H9 (cell line): ENCODE measurements around the gene NKIRAS2. TPM values are rescaled to one million over a fixed set of nuclear protein-coding genes. Genes with fewer than 3 reads are reported as not detected.
A peak's percentile ranks its signal among the peaks of the same experiment; 100 is the strongest.

Experiments
- DNase-seq: peaks from one replicate; pipeline ENCODE4 v3.0.0-alpha.2; 2017
- H2AFZ ChIP-seq: one replicate; pipeline ENCODE4 v1.6.1; 2013; ENCODE audit warnings: mild to moderate bottlenecking, low read length, control low read depth, moderate library complexity
- H2AK5ac ChIP-seq: 2 replicates; pipeline ENCODE4 v1.6.1; 2013; ENCODE audit warnings: low read length, control low read depth, mixed read lengths; ENCODE audit not compliant: insufficient read length
- H2BK120ac ChIP-seq: one replicate; pipeline ENCODE4 v1.6.1; 2013; ENCODE audit warnings: low read depth, mild to moderate bottlenecking, low read length, control low read depth, inconsistent platforms; ENCODE audit not compliant: poor library complexity, severe bottlenecking
- H2BK12ac ChIP-seq: 2 replicates; pipeline ENCODE4 v1.6.1; 2013; ENCODE audit warnings: low read length, control low read depth, mixed read lengths, low read depth; ENCODE audit not compliant: insufficient read length
- H2BK15ac ChIP-seq: 2 replicates; pipeline ENCODE4 v1.6.1; 2013; ENCODE audit warnings: low read depth, low read length, control low read depth
- H2BK20ac ChIP-seq: one replicate; pipeline ENCODE4 v1.6.1; 2013; ENCODE audit warnings: low read depth, mild to moderate bottlenecking, low read length, control low read depth, inconsistent platforms; ENCODE audit not compliant: poor library complexity, severe bottlenecking
- H2BK5ac ChIP-seq: 2 replicates; pipeline ENCODE4 v1.6.1; 2013; ENCODE audit warnings: low read length, control low read depth, mixed read lengths; ENCODE audit not compliant: insufficient read length
- H3K14ac ChIP-seq: 2 replicates; pipeline ENCODE4 v1.6.1; 2013; ENCODE audit warnings: low read length, control low read depth; ENCODE audit not compliant: insufficient read depth
- H3K18ac ChIP-seq: 2 replicates; pipeline ENCODE4 v1.6.1; 2013; ENCODE audit warnings: low read depth, mild to moderate bottlenecking, mixed read lengths, low read length, control low read depth; ENCODE audit not compliant: insufficient read length
- H3K23ac ChIP-seq: 2 replicates; pipeline ENCODE4 v1.6.1; 2013; ENCODE audit warnings: low read length, control low read depth, mixed read lengths, low read depth; ENCODE audit not compliant: insufficient read length
- H3K23me2 ChIP-seq: 2 replicates; pipeline ENCODE4 v1.6.1; 2013; ENCODE audit warnings: low read depth, mild to moderate bottlenecking, mixed read lengths, low read length, control low read depth; ENCODE audit not compliant: insufficient read length, poor library complexity, severe bottlenecking
- H3K27ac ChIP-seq: 2 replicates; pipeline ENCODE4 v1.5.1; 2013; ENCODE audit warnings: low read length, control low read depth, mixed read lengths, low read depth; ENCODE audit not compliant: insufficient read length
- H3K27me3 ChIP-seq: 2 replicates; pipeline ENCODE4 v1.6.1; 2013; ENCODE audit warnings: low read length, control low read depth, inconsistent platforms; ENCODE audit not compliant: insufficient read depth
- H3K4ac ChIP-seq: 2 replicates; pipeline ENCODE4 v1.6.1; 2013; ENCODE audit warnings: low read depth, mild to moderate bottlenecking, control low read depth, inconsistent platforms, low read length, moderate library complexity
- H3K4me1 ChIP-seq: 2 replicates; pipeline ENCODE4 v1.6.1; 2013; ENCODE audit warnings: low read length, control low read depth, inconsistent platforms; ENCODE audit not compliant: insufficient read depth
- H3K4me2 ChIP-seq: 2 replicates; pipeline ENCODE4 v1.6.1; 2013; ENCODE audit warnings: low read length, control low read depth, mixed read lengths; ENCODE audit not compliant: insufficient read length, insufficient read depth
- H3K56ac ChIP-seq: 2 replicates; pipeline ENCODE4 v1.6.1; 2013; ENCODE audit warnings: low read depth, mild to moderate bottlenecking, mixed read lengths, low read length, control low read depth; ENCODE audit not compliant: insufficient read length
- H3K79me1 ChIP-seq: 2 replicates; pipeline ENCODE4 v1.6.1; 2013; ENCODE audit warnings: low read depth, mild to moderate bottlenecking, moderate library complexity, low read length, control low read depth, inconsistent platforms; ENCODE audit not compliant: insufficient read depth, poor library complexity, severe bottlenecking
- H3K79me2 ChIP-seq: 2 replicates; pipeline ENCODE4 v1.6.1; 2013; ENCODE audit warnings: low read length, control low read depth, inconsistent platforms; ENCODE audit not compliant: insufficient read depth
- H3K9ac ChIP-seq: 2 replicates; pipeline ENCODE4 v1.6.1; 2013; ENCODE audit warnings: low read length, control low read depth, mixed read lengths; ENCODE audit not compliant: insufficient read length; ENCODE audit errors: extremely low read depth
- H3K9me3 ChIP-seq: one replicate; pipeline ENCODE4 v1.6.1; 2013; ENCODE audit warnings: low read depth, low read length, inconsistent platforms; ENCODE audit not compliant: control insufficient read depth
- H3T11ph ChIP-seq: one replicate; pipeline ENCODE4 v1.6.1; 2013; ENCODE audit warnings: mild to moderate bottlenecking, low read length, control low read depth, inconsistent platforms
- H4K20me1 ChIP-seq: one replicate; pipeline ENCODE4 v1.6.1; 2013; ENCODE audit not compliant: control insufficient read depth, insufficient read length, insufficient read depth
- H4K5ac ChIP-seq: 2 replicates; pipeline ENCODE4 v1.6.1; 2013; ENCODE audit warnings: low read depth, mild to moderate bottlenecking, mixed read lengths, low read length, control low read depth; ENCODE audit not compliant: insufficient read length
- H4K8ac ChIP-seq: replicated peaks from 2 replicates; pipeline ENCODE4 v1.6.1; 2013; ENCODE audit warnings: low read length, control low read depth, mixed read lengths, low read depth; ENCODE audit not compliant: insufficient read length
- H4K91ac ChIP-seq: 2 replicates; pipeline ENCODE4 v1.6.1; 2013; ENCODE audit warnings: low read depth, mild to moderate bottlenecking, moderate library complexity, mixed read lengths, low read length, control low read depth; ENCODE audit not compliant: insufficient read length
- H3K27ac Mint-ChIP-seq, 3 experiments: 2 replicates in 2 of 3; 3 replicates in 1 of 3; pipeline ENCODE4 v1.8.0; 2020 to 2021; ENCODE audit warnings: mixed read lengths in 3 of 3, mild to moderate bottlenecking in 1 of 3, moderate library complexity in 1 of 3
- H3K27me3 Mint-ChIP-seq: 2 replicates; pipeline ENCODE4 v1.8.0; 2021; ENCODE audit warnings: low read depth, mild to moderate bottlenecking, moderate library complexity, mixed read lengths
- H3K36me3 Mint-ChIP-seq, 3 experiments: 2 replicates in 2 of 3; 3 replicates in 1 of 3; pipeline ENCODE4 v1.8.0; 2020 to 2021; ENCODE audit warnings: low read depth in 3 of 3, mixed read lengths in 3 of 3; ENCODE audit not compliant: insufficient read depth in 1 of 3
- H3K4me1 Mint-ChIP-seq, 2 experiments: 2 replicates each; pipeline ENCODE4 v1.8.0; 2020; ENCODE audit warnings: mixed read lengths in 2 of 2
- H3K4me3 Mint-ChIP-seq, 2 experiments: 2 replicates in 1 of 2; 3 replicates in 1 of 2; pipeline ENCODE4 v1.8.0; 2020 to 2021; ENCODE audit warnings: mild to moderate bottlenecking in 2 of 2, mixed read lengths in 2 of 2, moderate library complexity in 1 of 2
- H3K9me3 Mint-ChIP-seq, 2 experiments: 2 replicates in 1 of 2; 3 replicates in 1 of 2; pipeline ENCODE4 v1.8.0; 2020; ENCODE audit warnings: mild to moderate bottlenecking in 2 of 2, mixed read lengths in 2 of 2, moderate library complexity in 1 of 2
- WGBS: extraction: QIAGEN DNeasy Blood & Tissue Kit; methylation state at CpG from one replicate; pipeline ENCODE4 v1.1.7; 2013; ENCODE audit warnings: missing lambda C conversion rate, low lambda C conversion rate, mixed read lengths; ENCODE audit not compliant: insufficient read length; ENCODE audit errors: extremely low coverage; 5-methylcytosine and 5-hydroxymethylcytosine counted together
- total RNA-seq: library from RNA; stranded (reverse); gene quantifications from 2 replicates; pipeline ENCODE4 v1.2.1, GENCODE V29; 2021
- TF ChIP-seq, protein P1 (sequence below): fragments of 200-600 bp; sonication (generic); conservative IDR thresholded peaks from 3 replicates; pipeline ENCODE4 v1.8.0; 2021; ENCODE audit warnings: antibody characterized with exemption, mild to moderate bottlenecking

NKIRAS2 gene
- total RNA-seq, 1 experiment from 2014 or later: 37.1 TPM

DNA sequence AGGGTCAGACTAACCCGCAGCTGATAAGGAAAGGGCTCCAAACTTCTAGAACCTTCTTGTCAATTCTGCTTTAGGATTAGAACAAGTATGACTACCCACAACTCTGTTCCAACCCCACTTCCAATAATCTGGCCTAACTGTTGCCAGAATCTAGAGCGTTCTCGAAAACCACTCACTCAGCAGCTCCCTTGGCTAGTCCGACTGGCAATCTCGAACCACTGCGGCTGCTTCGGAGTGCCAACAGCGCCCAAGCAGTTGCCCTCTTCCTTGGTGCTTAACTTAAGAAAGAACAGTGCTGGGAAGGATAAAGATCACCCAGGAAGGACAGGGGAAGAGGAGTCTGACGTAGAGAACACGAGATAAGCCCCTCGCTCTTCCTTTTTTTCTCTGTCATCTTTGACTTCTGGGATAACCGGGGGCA, 3.5 kb upstream of the NKIRAS2 start:
- H2BK5ac ChIP-seq: peak overlapping the region; percentile 22
- Mint-ChIP-seq H3K27me3 (no peaks in the 10 kb centered on the region), H3K4me3 (peak overlapping the region; percentile 97 to 99), H3K36me3 (peaks cover 6 to 20% (median 12%) of the 10 kb centered on the region in 3 experiments), H3K9me3 (no peaks in the 10 kb centered on the region), H3K27ac (peak overlapping the region; percentile 98 to 100 (median 100)), H3K4me1 (peaks cover 53 to 62% of the 10 kb centered on the region in 2 experiments)
- peaks cover 30% of the 10 kb centered on the region; the same call in 1 of the 2 replicates for H3K79me2 ChIP-seq
- H2AFZ ChIP-seq: no peak overlapping the region
- WGBS: no CpG with 5 or more reads among the region's 12 CpGs
- H3K18ac ChIP-seq: peak overlapping the region; percentile 96
- H4K91ac ChIP-seq: no peak overlapping the region
- no peak overlapping the region for H2BK15ac ChIP-seq
- peak overlapping the region; percentile 21 for H2AK5ac ChIP-seq
- TF ChIP-seq, protein P1, sequence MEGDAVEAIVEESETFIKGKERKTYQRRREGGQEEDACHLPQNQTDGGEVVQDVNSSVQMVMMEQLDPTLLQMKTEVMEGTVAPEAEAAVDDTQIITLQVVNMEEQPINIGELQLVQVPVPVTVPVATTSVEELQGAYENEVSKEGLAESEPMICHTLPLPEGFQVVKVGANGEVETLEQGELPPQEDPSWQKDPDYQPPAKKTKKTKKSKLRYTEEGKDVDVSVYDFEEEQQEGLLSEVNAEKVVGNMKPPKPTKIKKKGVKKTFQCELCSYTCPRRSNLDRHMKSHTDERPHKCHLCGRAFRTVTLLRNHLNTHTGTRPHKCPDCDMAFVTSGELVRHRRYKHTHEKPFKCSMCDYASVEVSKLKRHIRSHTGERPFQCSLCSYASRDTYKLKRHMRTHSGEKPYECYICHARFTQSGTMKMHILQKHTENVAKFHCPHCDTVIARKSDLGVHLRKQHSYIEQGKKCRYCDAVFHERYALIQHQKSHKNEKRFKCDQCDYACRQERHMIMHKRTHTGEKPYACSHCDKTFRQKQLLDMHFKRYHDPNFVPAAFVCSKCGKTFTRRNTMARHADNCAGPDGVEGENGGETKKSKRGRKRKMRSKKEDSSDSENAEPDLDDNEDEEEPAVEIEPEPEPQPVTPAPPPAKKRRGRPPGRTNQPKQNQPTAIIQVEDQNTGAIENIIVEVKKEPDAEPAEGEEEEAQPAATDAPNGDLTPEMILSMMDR: no peak
- no peak overlapping the region for H3K56ac ChIP-seq
- H4K5ac ChIP-seq: no peak overlapping the region
- no peaks in the 10 kb centered on the region; the same call in 1 of the 2 replicates for H3K27me3 ChIP-seq
- peak overlapping the region; percentile 1; the same call in 1 of the 2 replicates for H3K4ac ChIP-seq
- no peak overlapping the region for H2BK20ac ChIP-seq
- H3K4me1 ChIP-seq: peaks cover 15% of the 10 kb centered on the region
- peak overlapping the region; percentile 61 for H3K27ac ChIP-seq
- DNase-seq: no peak
- H3K23ac ChIP-seq: no peak overlapping the region
- peak overlapping the region; percentile 24 for H3T11ph ChIP-seq
- no peaks in the 10 kb centered on the region for H4K20me1 ChIP-seq
- no peaks in the 10 kb centered on the region for H3K9me3 ChIP-seq
- peaks cover 4% of the 10 kb centered on the region for H3K79me1 ChIP-seq
- H3K14ac ChIP-seq: peak overlapping the region; percentile 94; the same call in 1 of the 2 replicates
- no peak overlapping the region for H2BK120ac ChIP-seq
- no peak overlapping the region for H4K8ac ChIP-seq
- peaks cover 14% of the 10 kb centered on the region for H3K23me2 ChIP-seq
- peak overlapping the region; percentile 88 for H3K9ac ChIP-seq
- H3K4me2 ChIP-seq: peak overlapping the region; percentile 79
- no peak overlapping the region for H2BK12ac ChIP-seq
